Measurements from ENCODE around the gene KAT14. TPM values are rescaled to one million over a fixed set of nuclear protein-coding genes. Genes with fewer than 3 reads are reported as not detected.
A peak's percentile ranks its signal among the peaks of the same experiment; 100 is the strongest.
"Not testable (repeated sequence)": the region's sequence is repeated elsewhere in the genome, so short reads cannot be mapped to it uniquely, and the experiment has no call there.

Gene KAT14
- polyA plus RNA-seq (2012; ENCODE audit: insufficient read depth, insufficient read length), result 19.1 TPM

GRCh38 chr20:18137412-18138265, at the start of gene KAT14, which contains the start of gene PET117:
TSS of gene KAT14 (plus strand) at chr20:18137863. CDS start at chr20:18142661, 4,798 bp downstream.
TSS of gene PET117 (plus strand) at chr20:18137863. CDS start at chr20:18137956, 93 bp downstream.
- DNase-seq (ENCODE audit: low read depth, low spot score), result peak; percentile 90
- H3K4me3 ChIP-seq (ENCODE audit: low read length), result peak within 1 kb of the TSS; percentile 92

- H3K4me3 ChIP-seq (ENCODE audit: low read length); DNase-seq (ENCODE audit: low read depth, low spot score): not testable (repeated sequence)
These were observed 49.4 kb upstream of the KAT14 start for GRCh38 chr20:18088298-18088697.

GRCh38 chr20:18088841-18089240, 48.8 kb upstream of the KAT14 start:
- H3K4me3 ChIP-seq (ENCODE audit: low read length); DNase-seq (ENCODE audit: low read depth, low spot score): not testable (repeated sequence)

GRCh38 chr20:18090044-18090443, 47.6 kb upstream of the KAT14 start:
- no peak for DNase-seq (ENCODE audit: low read depth, low spot score)
- H3K4me3 ChIP-seq (ENCODE audit: low read length), result no peak overlapping the region

GRCh38 chr20:18090477-18090876, 47.2 kb upstream of the KAT14 start:
- no peak for DNase-seq (ENCODE audit: low read depth, low spot score)
- no peak overlapping the region for H3K4me3 ChIP-seq (ENCODE audit: low read length)

- DNase-seq (ENCODE audit: low read depth, low spot score), result no peak
These were observed 46.0 kb upstream of the KAT14 start for GRCh38 chr20:18091623-18092022.

GRCh38 chr20:18092890-18093289, 44.8 kb upstream of the KAT14 start:
- no peak overlapping the region for H3K4me3 ChIP-seq (ENCODE audit: low read length)
- no peak for DNase-seq (ENCODE audit: low read depth, low spot score)

More at GRCh38 chr20:18091623-18092022, 46.0 kb upstream of the KAT14 start:
- H3K4me3 ChIP-seq (ENCODE audit: low read length), result no peak overlapping the region

- DNase-seq (ENCODE audit: low read depth, low spot score), result no peak
These were observed 44.3 kb upstream of the KAT14 start for GRCh38 chr20:18093388-18093787.

GRCh38 chr20:18094191-18094590, 43.5 kb upstream of the KAT14 start:
- no peak overlapping the region for H3K4me3 ChIP-seq (ENCODE audit: low read length)
- DNase-seq (ENCODE audit: low read depth, low spot score), result no peak

More at GRCh38 chr20:18093388-18093787, 44.3 kb upstream of the KAT14 start:
- H3K4me3 ChIP-seq (ENCODE audit: low read length), result no peak overlapping the region

GRCh38 chr20:18100569-18100968, 37.1 kb upstream of the KAT14 start:
- H3K4me3 ChIP-seq (ENCODE audit: low read length); DNase-seq (ENCODE audit: low read depth, low spot score): not testable (repeated sequence)

GRCh38 chr20:18101125-18101810, 36.4 kb upstream of the KAT14 start:
- no peak for DNase-seq (ENCODE audit: low read depth, low spot score)
- no peak overlapping the region for H3K4me3 ChIP-seq (ENCODE audit: low read length)

GRCh38 chr20:18103497-18103896, 34.2 kb upstream of the KAT14 start:
- H3K4me3 ChIP-seq (ENCODE audit: low read length), result no peak overlapping the region
- no peak for DNase-seq (ENCODE audit: low read depth, low spot score)

GRCh38 chr20:18108326-18108725, 29.3 kb upstream of the KAT14 start:
- DNase-seq (ENCODE audit: low read depth, low spot score), result no peak
- H3K4me3 ChIP-seq (ENCODE audit: low read length), result no peak overlapping the region

- H3K4me3 ChIP-seq (ENCODE audit: low read length), result not testable (repeated sequence)
- DNase-seq (ENCODE audit: low read depth, low spot score), result peak; percentile 25
These were observed 9.1 kb upstream of the KAT14 start for GRCh38 chr20:18128574-18128973.

- no peak for DNase-seq (ENCODE audit: low read depth, low spot score)
- no peak overlapping the region for H3K4me3 ChIP-seq (ENCODE audit: low read length)
These were observed 5.0 kb upstream of the KAT14 start for GRCh38 chr20:18132663-18133062.

- H3K4me3 ChIP-seq (ENCODE audit: low read length), result no peak overlapping the region
- no peak for DNase-seq (ENCODE audit: low read depth, low spot score)
These were observed 3.7 kb upstream of the KAT14 start for GRCh38 chr20:18133962-18134361.

GRCh38 chr20:18138266-18138582, 561 bp downstream of the KAT14 start:
- DNase-seq (ENCODE audit: low read depth, low spot score), result no peak
- H3K4me3 ChIP-seq (ENCODE audit: low read length), result peak overlapping the region; percentile 92

GRCh38 chr20:18138639-18139583, 1.2 kb downstream of the KAT14 start:
- H3K4me3 ChIP-seq (ENCODE audit: low read length), result peak overlapping the region; percentile 92
- DNase-seq (ENCODE audit: low read depth, low spot score), result no peak

- DNase-seq (ENCODE audit: low read depth, low spot score), result no peak
- H3K4me3 ChIP-seq (ENCODE audit: low read length), result no peak overlapping the region
These were observed 2.2 kb downstream of the KAT14 start for GRCh38 chr20:18139832-18140231.

All from Jurkat, Clone E6-1 (cell line).